GM12864 (cell line): Measurements from ENCODE around the gene KIAA1549.

ENCODE experiments used
- DNase-seq: peaks from one replicate; pipeline ENCODE4 v3.0.0-alpha.2; 2011; ENCODE audit warnings: low read depth
- H3K4me3 ChIP-seq: 2 replicates; pipeline ENCODE4 v1.5.1; 2011; ENCODE audit warnings: mild to moderate bottlenecking, low read depth, low read length, control low read depth
- CTCF ChIP-seq: IDR thresholded peaks from 2 replicates; pipeline ENCODE4 v1.5.1; 2011; ENCODE audit warnings: low read depth, mild to moderate bottlenecking, moderate library complexity, low read length, control low read depth, inconsistent platforms; ENCODE audit errors: missing control alignments

Gene KIAA1549

GRCh38 chr7:138903186-138903820, 77.9 kb downstream of the KIAA1549 start:
- H3K4me3 ChIP-seq, result no peak overlapping the region
- TF ChIP-seq CTCF, result no peak
- DNase-seq, result no peak

DNA sequence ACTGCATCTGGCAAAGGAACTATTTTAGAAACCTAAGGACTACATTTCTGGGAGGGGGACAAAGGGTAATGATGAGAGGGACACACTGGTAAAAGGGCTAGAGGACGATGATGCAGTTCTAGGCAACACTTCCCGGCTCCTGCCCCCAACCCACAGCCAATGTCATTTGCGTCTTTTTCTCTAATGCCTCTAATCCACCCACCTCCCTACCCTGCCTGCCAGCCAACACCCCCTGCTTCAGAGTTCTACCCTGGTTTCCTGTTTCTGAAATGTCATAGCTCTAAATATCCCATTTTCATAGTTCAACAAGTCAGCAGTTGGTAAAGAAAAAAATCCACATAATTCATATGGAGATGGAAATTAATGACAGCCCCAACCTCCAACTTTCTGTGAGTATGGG, 79.0 kb downstream of the KIAA1549 start:
- H3K4me3 ChIP-seq, result no peak overlapping the region
- no peak for DNase-seq
- no peak for TF ChIP-seq CTCF

GRCh38 chr7:138900035-138900828, 81.0 kb downstream of the KIAA1549 start:
- no peak for DNase-seq
- no peak for TF ChIP-seq CTCF
- H3K4me3 ChIP-seq, result no peak overlapping the region

DNA sequence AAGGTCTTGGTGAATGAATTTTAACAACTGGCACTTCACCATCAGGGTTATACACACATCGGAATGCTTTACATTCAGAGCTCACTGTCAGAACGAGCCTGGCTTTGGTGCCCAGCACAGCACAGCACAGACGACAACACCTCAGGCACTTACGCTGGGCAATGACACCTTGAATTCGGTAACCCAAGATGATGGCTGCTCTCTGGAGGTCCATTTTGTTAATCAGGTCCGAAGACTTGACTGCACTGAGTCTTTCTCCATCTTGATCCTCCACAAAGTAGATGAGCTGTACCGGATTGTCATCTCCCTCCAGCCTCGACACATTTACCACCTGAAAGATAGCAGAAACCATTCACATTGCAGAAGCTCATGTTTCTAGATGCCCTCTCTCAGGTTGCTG, 82.4 kb downstream of the KIAA1549 start:
- no peak overlapping the region for H3K4me3 ChIP-seq
- DNase-seq, result no peak
- no peak for TF ChIP-seq CTCF

DNA sequence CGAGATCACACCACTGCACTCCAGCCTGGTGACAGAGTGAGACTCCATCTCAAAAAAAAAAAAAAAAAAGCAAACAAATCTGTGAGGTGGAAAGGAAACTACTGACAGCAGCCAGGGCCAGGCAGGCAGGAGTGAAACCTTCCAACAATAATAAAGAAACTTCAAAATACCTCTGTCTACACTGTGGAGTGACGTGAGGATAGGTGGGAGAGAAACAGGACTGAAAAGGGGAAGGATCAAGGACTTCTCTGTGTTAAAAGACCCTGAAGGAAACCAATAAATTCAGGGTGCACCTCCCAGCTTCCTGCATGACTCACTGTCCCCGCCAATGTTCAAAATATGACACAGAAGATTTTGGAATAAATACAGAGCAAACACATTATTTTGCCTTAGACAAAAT, 82.9 kb downstream of the KIAA1549 start:
- H3K4me3 ChIP-seq, result no peak overlapping the region
- no peak for TF ChIP-seq CTCF
- no peak for DNase-seq

DNA sequence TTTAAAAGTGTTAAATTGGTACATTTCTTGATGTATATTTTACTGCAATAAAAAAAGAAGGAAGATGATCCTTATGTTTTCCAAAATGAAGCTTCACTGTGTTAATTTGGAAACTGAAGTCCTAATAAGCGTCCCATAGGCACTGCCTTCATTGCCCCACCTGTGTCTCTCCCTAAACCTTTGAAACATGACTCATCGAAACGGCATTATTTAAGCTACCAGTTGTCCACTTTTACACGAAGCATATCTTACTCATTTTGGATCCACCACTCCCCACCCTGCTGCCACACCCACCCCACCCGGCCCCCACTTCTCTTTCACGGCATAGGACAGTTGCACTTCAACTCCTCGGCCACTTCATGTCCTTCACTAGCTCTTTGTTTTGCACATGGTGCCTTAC, 85.5 kb downstream of the KIAA1549 start:
- DNase-seq, result no peak
- TF ChIP-seq CTCF, result no peak
- H3K4me3 ChIP-seq, result no peak overlapping the region
